ENCODE data around the gene RBPJ. TPM values are rescaled to one million over a fixed set of nuclear protein-coding genes. Genes with fewer than 3 reads are reported as not detected.
A peak's percentile ranks its signal among the peaks of the same experiment; 100 is the strongest.

RBPJ gene
- total RNA-seq = 128 TPM

DNA sequence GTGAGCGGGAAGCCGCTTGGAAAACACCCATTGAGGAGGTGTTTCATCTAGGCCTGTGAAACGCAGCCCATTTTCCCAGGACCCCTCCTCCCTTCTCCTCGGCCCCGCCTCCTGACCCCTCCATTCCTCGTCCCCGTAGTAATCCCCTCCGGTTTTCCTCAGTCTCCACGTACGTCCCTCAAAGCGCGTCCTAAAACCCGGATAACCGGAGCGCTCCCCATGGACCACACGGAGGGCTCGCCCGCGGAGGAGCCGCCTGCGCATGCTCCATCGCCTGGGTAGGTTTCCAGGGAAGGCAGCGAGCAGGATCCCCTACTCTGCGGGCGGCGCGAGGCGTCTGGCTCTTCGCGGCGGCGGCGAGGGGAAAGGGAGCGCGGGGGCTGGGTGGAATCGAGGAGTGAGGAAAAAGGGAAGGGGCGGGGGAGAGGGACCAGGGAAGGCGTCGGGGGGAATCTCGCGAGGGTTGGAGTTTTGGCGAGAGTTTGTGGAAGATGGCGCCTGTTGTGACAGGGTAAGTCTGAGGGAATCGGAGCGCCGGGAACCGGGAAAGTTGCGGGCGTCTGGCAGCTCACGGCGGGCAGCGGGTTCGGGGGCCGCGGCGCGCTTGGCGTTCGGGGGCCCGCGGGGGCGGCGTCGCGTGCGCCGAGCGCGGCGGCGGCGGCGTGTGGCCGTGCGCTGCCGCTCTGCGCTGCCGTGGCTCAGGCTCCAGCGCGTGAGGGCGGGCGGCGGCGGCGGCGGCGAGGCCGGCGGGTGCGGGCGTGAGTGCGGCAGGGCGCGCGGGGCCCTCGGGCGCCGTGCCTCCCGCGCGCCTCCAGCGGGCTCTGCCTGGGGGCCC is at the start of gene RBPJ:
RBPJ (plus strand) TSS at position 477 of the 835 bp plus-strand sequence; CDS start at position 492, 15 bp downstream.
- DNase-seq = peak; percentile 98

- no peak for DNase-seq
These were observed 49.1 kb upstream of the RBPJ start for GRCh38 chr4:26271703-26272102.

DNA sequence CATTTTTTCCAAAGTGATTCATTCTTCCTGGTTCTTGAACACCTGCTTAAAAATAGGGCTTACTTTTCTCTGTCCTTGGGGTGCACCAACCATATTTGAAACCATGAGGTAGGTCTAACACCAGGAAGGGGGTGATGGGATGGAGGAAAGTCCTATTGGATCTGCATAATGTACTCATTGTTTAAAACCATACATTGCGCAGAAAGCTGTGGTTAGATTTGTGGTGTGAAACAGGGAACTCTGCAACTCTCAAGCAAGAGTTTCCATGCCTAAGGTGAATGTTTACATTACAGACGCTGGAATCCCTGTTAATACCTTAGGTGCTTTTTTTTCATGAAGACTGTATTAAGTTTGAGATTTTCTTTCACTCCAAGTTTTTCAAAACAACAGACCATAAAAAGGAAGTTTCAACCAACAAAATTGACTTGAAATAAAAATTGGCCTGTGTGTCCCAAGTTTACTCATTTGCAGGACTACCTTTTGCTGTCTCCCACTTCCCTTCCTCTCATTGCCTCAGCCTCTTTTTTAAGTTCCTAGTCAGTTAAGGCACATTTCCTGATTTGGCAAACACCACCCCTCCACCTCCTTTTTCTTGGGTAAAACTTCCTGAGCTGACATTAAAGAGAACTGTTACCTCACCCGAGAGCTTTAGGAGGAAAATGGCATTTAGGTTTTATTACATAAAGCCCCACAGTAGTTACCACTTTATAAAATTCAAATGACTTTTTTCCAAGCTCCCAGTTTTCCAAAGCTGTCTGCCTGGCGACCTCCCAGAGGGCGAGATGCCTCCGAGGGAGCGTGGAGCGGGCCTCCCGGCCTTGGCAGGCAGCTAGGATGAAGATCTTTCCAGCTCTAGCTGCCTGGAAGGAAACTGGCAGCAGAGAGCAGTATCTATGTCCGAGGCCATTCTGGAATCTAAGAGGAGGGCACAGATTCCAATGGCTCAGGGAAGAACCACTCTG is 47.9 kb upstream of the RBPJ start:
- no peak for DNase-seq

GRCh38 chr4:26273616-26273980 is 47.2 kb upstream of the RBPJ start:
- DNase-seq = no peak

DNA sequence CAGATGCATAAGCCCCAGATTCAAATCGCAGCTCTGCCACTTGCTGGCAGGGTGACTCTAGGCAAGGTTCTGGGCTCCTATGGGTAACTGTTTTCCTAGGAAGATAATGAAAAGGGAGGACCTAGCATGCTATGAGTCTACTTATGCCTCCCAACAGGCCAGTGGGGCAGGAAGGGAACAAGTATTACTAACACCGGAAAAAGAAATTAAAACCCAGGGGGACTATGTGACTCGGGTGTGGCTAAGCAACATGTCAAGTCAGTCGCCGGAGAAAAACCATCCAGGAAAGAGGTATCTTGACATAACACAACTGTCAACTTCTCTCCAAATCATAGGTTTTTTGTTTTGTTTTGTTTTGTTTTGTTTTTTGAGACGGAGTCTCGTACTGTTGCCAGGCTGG is 45.5 kb upstream of the RBPJ start:
- no peak for DNase-seq

DNA sequence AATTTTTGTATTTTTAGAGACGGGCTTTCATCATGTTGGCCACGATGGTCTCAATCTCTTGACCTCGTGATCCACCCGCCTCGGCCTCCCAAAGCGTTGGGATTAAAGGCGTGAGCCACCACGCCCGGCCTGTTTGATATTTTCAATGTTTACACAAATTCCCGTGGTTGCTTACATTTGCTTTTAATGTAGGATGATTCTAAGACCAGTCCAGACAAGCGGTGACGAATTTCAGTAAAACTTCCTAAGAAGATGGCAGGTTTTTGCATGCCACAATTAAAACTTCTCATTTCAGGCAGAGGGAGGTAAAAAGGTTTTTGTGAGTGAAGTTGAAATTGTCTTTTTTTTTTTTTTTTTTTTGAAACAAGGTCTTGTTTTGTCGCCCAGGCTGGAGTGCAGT is 41.4 kb upstream of the RBPJ start:
- DNase-seq = no peak

GRCh38 chr4:26281881-26282280 is 38.9 kb upstream of the RBPJ start:
- no peak for DNase-seq

DNA sequence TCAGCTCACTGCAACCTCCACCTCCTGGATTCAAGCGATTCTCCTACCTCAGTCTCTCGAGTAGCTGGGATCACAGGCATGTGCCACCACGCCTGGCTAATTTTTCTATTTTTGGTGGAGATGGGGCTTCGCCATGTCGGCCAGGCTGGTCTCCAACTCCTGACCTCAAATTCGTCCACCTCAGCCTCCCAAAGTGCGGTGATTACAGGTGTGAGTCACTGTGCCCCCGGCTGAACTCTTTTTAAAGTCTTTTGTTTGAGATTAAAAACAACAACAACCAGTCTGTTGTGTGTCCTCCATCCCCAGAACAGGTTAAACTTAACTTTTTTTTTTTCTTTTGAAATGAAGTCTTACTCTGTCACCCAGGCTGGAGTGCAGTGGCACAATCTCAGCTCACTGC is 36.3 kb upstream of the RBPJ start:
- DNase-seq = no peak

- no peak for DNase-seq
These were observed 35.5 kb upstream of the RBPJ start for GRCh38 chr4:26285272-26285671.

- no peak for DNase-seq
These were observed 33.1 kb upstream of the RBPJ start for GRCh38 chr4:26287756-26288155.

DNA sequence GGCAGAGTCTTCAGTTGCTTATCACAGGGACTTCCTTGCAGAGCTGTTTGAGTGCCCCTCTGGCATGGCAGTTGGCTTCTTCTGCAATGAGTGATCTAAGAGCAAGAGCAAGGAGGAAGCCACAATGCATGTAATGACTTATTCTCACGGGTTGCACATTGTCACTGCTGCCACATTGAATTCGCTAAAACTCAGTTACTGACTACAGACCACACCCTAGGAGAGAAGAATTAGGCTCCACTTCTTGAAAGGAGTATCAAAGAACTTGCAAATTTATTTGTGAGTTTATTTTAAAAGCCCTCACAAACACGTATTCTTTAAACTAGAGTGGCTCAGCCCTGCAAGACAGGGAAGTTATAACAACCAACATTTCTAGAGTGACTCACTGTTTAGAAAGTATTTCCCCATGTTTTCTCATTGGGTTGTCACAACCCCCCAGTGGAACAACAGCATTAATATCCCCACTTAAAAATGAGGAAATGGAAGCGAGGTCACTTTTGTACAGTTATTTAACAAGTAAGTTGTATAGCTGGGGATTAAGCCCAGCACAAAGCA is 32.4 kb upstream of the RBPJ start:
- DNase-seq = no peak

DNA sequence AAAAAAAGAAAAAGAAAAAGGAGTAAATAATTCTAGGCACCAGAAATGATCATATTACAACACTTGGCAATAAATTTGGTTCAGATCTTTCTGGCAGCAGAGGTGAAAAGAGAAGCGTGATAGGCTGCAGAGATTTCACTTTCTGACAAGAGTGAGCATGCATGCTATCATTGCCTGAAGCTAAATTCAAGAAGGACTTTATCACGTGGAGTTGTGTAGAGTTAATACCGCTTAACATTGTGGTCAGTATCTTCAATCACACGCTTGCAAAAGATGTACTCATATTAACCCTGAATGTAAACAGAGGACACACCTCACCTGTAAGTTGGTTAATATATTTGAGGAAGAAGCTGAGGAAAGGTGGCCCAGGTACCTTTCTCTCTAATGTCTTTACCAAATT is 31.4 kb upstream of the RBPJ start:
- no peak for DNase-seq

GRCh38 chr4:26290321-26290720 is 30.5 kb upstream of the RBPJ start:
- DNase-seq = no peak

DNA sequence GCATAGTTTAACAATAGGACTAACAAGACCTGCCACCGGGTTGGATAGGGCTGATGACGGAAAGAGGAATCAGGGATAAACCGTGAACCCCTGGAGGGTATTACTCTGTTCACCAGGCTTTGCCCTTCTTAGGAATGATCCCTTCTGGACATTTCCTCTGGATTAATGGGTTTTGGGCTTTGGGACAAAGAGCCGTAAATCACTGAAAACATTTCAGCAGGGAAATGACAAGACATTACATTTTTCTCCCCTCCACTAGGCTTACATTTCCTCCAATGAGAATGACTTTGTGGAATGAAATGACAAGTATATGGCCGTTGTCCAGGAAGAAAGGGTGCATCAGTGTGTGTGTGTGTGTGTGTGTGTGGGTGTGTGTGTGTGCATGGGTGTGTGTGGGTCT is 25.9 kb upstream of the RBPJ start:
- no peak for DNase-seq

- no peak for DNase-seq
These were observed 24.8 kb upstream of the RBPJ start for GRCh38 chr4:26296021-26296420.

DNA sequence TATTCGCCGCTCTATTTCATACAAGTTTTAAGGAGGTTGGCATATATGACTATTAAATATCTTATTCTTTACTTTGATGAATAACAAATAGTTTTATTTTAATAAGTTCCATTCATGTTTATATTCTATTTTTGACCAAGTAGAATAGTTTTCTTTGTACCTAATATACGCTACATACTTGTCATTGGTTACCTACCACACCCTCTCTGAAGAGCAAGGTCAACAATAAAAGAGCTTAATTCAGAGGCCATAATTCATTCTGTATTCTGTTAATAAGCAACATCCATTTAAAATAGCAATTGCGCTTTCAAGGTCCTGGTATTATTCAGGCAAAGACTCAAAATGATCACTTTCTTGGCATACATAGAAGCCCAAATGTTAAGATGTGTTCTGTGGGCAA is 24.3 kb upstream of the RBPJ start:
- no peak for DNase-seq

GRCh38 chr4:26297219-26297618 is 23.6 kb upstream of the RBPJ start:
- DNase-seq = no peak

DNA sequence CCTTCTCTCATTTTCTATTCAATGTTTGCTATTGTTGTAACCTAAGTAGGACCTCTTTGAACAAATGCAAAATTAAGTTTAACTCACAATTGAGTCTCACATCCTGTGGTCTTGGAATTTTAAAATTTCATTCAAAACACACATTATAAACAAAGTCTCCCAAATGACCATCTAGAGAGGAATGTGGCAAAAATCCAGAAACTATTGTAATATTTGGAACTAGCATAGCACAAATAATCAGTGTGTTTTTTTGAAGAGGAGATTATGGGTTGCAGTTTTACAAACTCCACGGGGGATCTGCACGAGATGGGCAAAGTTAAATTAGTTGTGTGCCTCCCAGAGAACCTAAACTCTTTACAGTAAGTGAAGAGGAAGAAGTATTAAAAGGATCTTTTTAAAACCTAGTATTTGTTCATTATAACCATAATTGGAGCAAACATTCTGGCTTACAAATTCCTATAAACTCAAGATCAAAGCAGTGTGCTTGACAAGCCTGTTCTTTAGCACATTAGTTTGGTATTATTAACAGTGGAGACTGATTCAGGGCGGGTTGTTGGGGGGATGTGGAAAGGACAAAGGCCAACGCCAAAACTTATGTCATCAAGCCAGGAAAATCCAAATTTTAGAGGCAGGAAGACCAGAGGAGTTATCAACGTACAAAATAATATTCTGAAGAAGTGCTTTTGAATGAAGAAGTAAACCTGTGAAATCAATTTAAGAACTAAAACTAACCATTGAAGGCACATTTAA is 22.4 kb upstream of the RBPJ start:
- DNase-seq = peak; percentile 26

DNA sequence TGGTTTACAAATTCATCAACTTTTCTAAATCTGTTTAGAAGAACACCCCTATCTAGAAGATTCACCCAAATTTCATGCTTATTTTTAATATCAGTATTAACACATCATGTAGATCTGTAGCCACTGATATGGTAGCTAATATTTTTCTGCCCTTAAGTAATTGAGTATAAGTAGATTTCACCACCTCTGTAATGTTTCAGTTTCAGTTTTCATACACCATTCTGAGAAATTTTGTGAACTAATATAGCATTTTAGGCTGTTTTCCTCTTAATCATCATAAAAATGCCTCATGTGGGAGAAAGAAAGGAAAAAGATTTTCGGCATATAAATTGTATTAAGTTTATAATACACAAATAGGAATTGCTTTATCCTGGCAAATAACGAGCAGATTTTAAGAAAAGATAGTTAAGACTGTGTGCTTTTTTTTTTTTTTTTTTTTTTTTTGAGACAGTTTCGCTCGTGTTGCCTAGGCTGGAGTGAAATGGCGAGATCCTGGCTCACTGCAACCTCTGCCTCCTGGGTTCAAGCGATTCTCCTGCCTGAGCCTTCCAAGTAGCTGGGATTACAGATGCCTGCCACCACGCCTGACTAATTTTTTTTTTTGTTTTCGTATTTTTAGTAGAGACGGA is 21.4 kb upstream of the RBPJ start:
- no peak for DNase-seq

DNA sequence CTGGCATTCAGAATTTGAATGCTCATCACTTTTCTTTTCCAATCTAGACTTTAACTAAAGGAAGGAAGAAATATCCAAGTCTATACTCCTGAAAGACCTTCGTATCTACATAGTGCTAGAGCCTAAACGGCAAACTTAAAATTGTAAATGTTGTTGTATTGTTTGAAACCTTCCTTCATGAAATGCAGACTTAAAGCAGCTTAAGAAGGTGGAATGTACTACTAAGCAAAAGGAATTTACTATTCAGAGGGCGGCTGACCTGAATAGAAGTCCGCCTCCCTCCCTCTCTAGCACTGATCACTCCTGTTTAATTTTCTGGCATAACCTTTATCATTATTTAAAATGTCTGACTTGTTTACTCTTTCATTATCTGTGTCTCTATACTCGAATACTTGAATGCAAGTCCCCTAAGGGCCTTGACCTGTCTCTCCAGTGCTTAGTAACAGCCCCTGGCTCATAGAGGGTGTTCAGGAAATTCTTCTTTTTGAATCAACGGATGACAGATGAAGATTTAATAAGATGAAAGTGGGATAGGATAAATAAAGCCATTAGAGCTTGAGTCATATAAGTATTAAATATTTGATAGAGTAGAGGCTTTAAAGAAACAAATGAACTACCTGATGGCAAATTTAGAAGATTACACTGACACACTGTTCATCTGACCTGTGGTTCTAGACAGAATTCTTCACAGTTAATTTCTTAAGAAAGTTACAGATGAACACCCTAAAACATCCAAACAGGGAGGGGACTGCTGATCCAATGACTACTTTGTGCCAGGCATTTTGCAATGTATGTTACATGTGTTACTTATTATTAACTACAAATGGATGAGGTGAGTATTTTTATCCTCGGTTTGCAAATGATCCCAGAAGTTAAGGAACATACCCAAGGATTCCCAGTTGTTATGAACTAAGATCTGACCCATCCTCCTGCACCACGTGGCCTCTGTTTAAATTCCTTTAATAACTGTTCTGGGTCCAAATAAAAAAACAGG is 20.2 kb upstream of the RBPJ start:
- peak; percentile 29 for DNase-seq
